Trophoblast cell (in vitro differentiated cells and primary cell): Measurements from ENCODE around the gene PPP2R2D.
A peak's percentile ranks its signal among the peaks of the same experiment; 100 is the strongest.

ENCODE experiments used
- DNase-seq, 2 donors: peaks; one replicate each; pipeline ENCODE4 v3.0.0-alpha.2; 2016
- H2AFZ ChIP-seq: 2 replicates; pipeline ENCODE4 v1.6.1; 2013; ENCODE audit warnings: low read length, moderate library complexity, mild to moderate bottlenecking; ENCODE audit not compliant: insufficient read depth, poor library complexity
- H2AK5ac ChIP-seq: 2 replicates; pipeline ENCODE4 v1.6.1; 2013; ENCODE audit warnings: mild to moderate bottlenecking, low read length
- H2BK120ac ChIP-seq: 2 replicates; pipeline ENCODE4 v1.6.1; 2013; ENCODE audit warnings: low read length, mild to moderate bottlenecking, moderate library complexity; ENCODE audit not compliant: insufficient read depth, poor library complexity
- H2BK12ac ChIP-seq: 2 replicates; pipeline ENCODE4 v1.6.1; 2013; ENCODE audit warnings: mild to moderate bottlenecking, low read length, moderate library complexity
- H2BK5ac ChIP-seq: 2 replicates; pipeline ENCODE4 v1.6.1; 2013; ENCODE audit warnings: low read length, low read depth, moderate library complexity, mild to moderate bottlenecking; ENCODE audit not compliant: poor library complexity
- H3K14ac ChIP-seq: 2 replicates; pipeline ENCODE4 v1.6.1; 2013; ENCODE audit warnings: mild to moderate bottlenecking, low read length
- H3K18ac ChIP-seq: 2 replicates; pipeline ENCODE4 v1.6.1; 2013; ENCODE audit warnings: mild to moderate bottlenecking, low read length
- H3K23ac ChIP-seq: 2 replicates; pipeline ENCODE4 v1.6.1; 2013; ENCODE audit warnings: low read length
- H3K27ac ChIP-seq: 2 replicates; pipeline ENCODE4 v1.5.1; 2013; ENCODE audit warnings: low read depth, mild to moderate bottlenecking, inconsistent platforms, low read length, moderate library complexity
- H3K27me3 ChIP-seq: 2 replicates; pipeline ENCODE4 v1.6.1; 2013; ENCODE audit warnings: inconsistent platforms, mild to moderate bottlenecking, low read length, moderate library complexity; ENCODE audit not compliant: insufficient read depth
- H3K36me3 ChIP-seq, 2 experiments: 1 replicate in 1 of 2; 2 replicates in 1 of 2; pipeline ENCODE4 v1.6.1; 2013; ENCODE audit warnings: low read length in 2 of 2, mild to moderate bottlenecking in 2 of 2, moderate library complexity in 1 of 2; ENCODE audit not compliant: insufficient read depth in 2 of 2, control insufficient read depth in 1 of 2
- H3K4ac ChIP-seq: 2 replicates; pipeline ENCODE4 v1.6.1; 2013; ENCODE audit warnings: low read depth, mild to moderate bottlenecking, low read length, moderate library complexity
- H3K4me1 ChIP-seq, 2 experiments: 1 replicate in 1 of 2; 2 replicates in 1 of 2; pipeline ENCODE4 v1.6.1; 2013; ENCODE audit warnings: low read length in 2 of 2, mild to moderate bottlenecking in 2 of 2, moderate library complexity in 1 of 2; ENCODE audit not compliant: insufficient read depth in 2 of 2, control insufficient read depth in 1 of 2
- H3K4me2 ChIP-seq: 2 replicates; pipeline ENCODE4 v1.6.1; 2013; ENCODE audit warnings: inconsistent platforms, mild to moderate bottlenecking, low read length, moderate library complexity
- H3K4me3 ChIP-seq: 2 replicates; pipeline ENCODE4 v1.5.1; 2013; ENCODE audit warnings: mild to moderate bottlenecking, low read depth, low read length, inconsistent platforms
- H3K79me1 ChIP-seq: one replicate; pipeline ENCODE4 v1.6.1; 2013; ENCODE audit warnings: low read length
- H3K79me2 ChIP-seq: 2 replicates; pipeline ENCODE4 v1.6.1; 2013; ENCODE audit warnings: low read length, mild to moderate bottlenecking; ENCODE audit not compliant: control insufficient read depth, insufficient read depth, poor library complexity
- H3K9ac ChIP-seq: 2 replicates; pipeline ENCODE4 v1.6.1; 2013; ENCODE audit warnings: mild to moderate bottlenecking, low read length
- H3K9me3 ChIP-seq: 2 replicates; pipeline ENCODE4 v1.6.1; 2013; ENCODE audit warnings: low read depth, mild to moderate bottlenecking, control low read depth, inconsistent platforms, low read length; ENCODE audit not compliant: insufficient read depth
- H4K12ac ChIP-seq: 2 replicates; pipeline ENCODE4 v1.6.1; 2013; ENCODE audit warnings: low read depth, mild to moderate bottlenecking, low read length, moderate library complexity
- H4K8ac ChIP-seq: 2 replicates; pipeline ENCODE4 v1.6.1; 2013; ENCODE audit warnings: low read depth, mild to moderate bottlenecking, low read length, moderate library complexity
- H4K91ac ChIP-seq: one replicate; pipeline ENCODE4 v1.6.1; 2013; ENCODE audit warnings: low read depth, mild to moderate bottlenecking, low read length, moderate library complexity
- WGBS: extraction: QIAGEN DNeasy Blood & Tissue Kit; methylation state at CpG from one replicate; pipeline ENCODE4 v1.1.7; 2013; ENCODE audit warnings: missing lambda C conversion rate; ENCODE audit not compliant: insufficient read length, insufficient coverage; ENCODE audit errors: extremely low coverage; 5-methylcytosine and 5-hydroxymethylcytosine counted together

PPP2R2D gene

DNA sequence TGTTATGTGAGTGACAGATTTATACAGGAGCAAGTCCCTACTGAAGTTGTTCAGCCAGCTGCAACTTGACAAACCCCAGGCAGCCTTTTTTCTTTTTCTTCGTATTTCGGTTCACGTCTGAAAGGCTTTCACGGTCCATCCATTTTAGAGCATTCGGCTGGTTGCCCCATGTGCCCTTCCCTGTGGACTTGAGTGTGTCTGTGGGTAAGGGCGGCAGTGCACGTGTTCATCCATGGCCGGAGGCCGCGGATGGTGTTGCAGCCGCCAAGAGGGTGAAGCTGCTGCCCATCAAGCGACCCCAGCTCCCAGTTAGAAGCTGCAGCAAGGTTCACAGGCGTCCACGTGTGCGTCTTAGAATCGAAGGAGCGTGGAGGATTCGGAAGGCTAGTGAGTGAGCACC lies 35.9 kb downstream of the PPP2R2D start:
- H4K8ac ChIP-seq, result no peak overlapping the region
- DNase-seq, result no peak
- H3K27me3 ChIP-seq, result no peaks in the 10 kb centered on the region
- no peak overlapping the region for H3K23ac ChIP-seq
- peaks cover 4% of the 10 kb centered on the region for H3K9me3 ChIP-seq
- H2AFZ ChIP-seq, result no peak overlapping the region
- no peaks in the 10 kb centered on the region for H3K79me1 ChIP-seq
- no peak overlapping the region for H2BK12ac ChIP-seq
- no peak overlapping the region for H4K12ac ChIP-seq
- H3K79me2 ChIP-seq, result peaks cover 6% of the 10 kb centered on the region
- H3K4me2 ChIP-seq, result no peak overlapping the region
- WGBS, result no CpG with 5 or more reads among the region's 18 CpGs
- H3K14ac ChIP-seq, result no peak overlapping the region
- H3K4me3 ChIP-seq, result no peak overlapping the region
- no peak overlapping the region for H3K27ac ChIP-seq
- no peak overlapping the region for H2BK5ac ChIP-seq
- H4K91ac ChIP-seq, result no peak overlapping the region
- H3K36me3 ChIP-seq, result peaks cover 46 to 47% of the 10 kb centered on the region in 2 experiments
- H2AK5ac ChIP-seq, result no peak overlapping the region
- H3K18ac ChIP-seq, result no peak overlapping the region
- H3K4ac ChIP-seq, result no peak overlapping the region
- H2BK120ac ChIP-seq, result no peak overlapping the region
- H3K9ac ChIP-seq, result no peak overlapping the region
- peaks cover 0 to 4% of the 10 kb centered on the region in 2 experiments for H3K4me1 ChIP-seq

DNA sequence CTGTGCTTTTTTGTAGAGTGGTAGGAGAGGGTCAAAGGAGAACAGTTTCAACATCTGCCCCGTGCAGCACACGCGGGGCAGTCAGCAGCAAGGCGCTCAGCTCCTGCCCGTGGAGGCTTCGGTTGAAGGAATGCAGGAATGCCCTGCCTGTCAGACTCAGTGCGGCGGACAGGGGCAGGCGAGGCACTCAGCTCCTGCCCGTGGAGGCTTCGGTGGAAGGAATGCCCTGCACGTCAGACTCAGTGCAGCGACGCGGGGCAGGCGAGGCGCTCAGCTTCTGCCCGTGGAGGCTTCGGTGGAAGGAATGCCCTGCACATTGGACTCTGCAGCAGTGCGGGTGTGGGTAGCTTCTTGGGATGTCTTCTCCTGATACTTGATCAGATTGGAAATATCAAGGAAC lies 37.0 kb downstream of the PPP2R2D start:
- no peak overlapping the region for H3K4me3 ChIP-seq
- H2BK5ac ChIP-seq, result no peak overlapping the region
- WGBS, result no CpG with 5 or more reads among the region's 20 CpGs
- H2BK12ac ChIP-seq, result no peak overlapping the region
- peaks cover 47% of the 10 kb centered on the region in 2 experiments for H3K36me3 ChIP-seq
- peak overlapping the region; percentile 80 for H3K18ac ChIP-seq
- peaks cover 3% of the 10 kb centered on the region for H3K79me2 ChIP-seq
- H3K27ac ChIP-seq, result no peak overlapping the region
- no peaks in the 10 kb centered on the region for H3K27me3 ChIP-seq
- H3K14ac ChIP-seq, result no peak overlapping the region
- no peak overlapping the region for H3K4me2 ChIP-seq
- peaks cover 0 to 4% of the 10 kb centered on the region in 2 experiments for H3K4me1 ChIP-seq
- no peak overlapping the region for H4K8ac ChIP-seq
- no peak overlapping the region for H2AFZ ChIP-seq
- peaks cover 2% of the 10 kb centered on the region for H3K9me3 ChIP-seq
- no peak overlapping the region for H4K12ac ChIP-seq
- no peak overlapping the region for H3K4ac ChIP-seq
- no peak overlapping the region for H2AK5ac ChIP-seq
- no peak overlapping the region for H3K23ac ChIP-seq
- H3K9ac ChIP-seq, result no peak overlapping the region
- peak; percentile 79 to 86 for DNase-seq
- no peaks in the 10 kb centered on the region for H3K79me1 ChIP-seq
- H2BK120ac ChIP-seq, result no peak overlapping the region
- H4K91ac ChIP-seq, result no peak overlapping the region

DNA sequence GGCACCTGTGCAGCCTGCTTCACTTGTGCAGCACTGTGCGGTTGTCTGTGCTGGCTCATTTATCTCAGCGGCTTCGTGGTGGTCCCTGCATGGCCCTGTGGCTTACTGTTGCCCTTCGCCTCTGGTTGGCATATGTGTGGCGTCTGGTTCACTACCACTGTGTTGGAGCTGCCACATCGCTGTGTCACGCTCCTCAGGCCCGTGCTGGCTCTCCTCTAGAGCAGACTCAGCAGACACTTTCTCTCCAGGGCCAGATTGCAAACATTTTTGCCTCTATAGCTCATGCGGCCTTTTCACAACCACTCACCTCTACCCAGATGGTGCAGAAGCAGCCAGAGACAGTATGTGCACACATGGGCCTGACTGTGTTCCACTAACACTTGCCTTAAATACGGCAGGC lies 37.9 kb downstream of the PPP2R2D start:
- Histone ChIP-seq H2AFZ (no peak overlapping the region), H4K8ac (no peak overlapping the region), H2AK5ac (no peak overlapping the region), H2BK12ac (no peak overlapping the region), H3K79me2 (peaks cover 3% of the 10 kb centered on the region), H3K4me3 (no peak overlapping the region), H2BK5ac (no peak overlapping the region), H4K12ac (peak overlapping the region; percentile 36), H3K4me1 (peaks cover 0 to 4% of the 10 kb centered on the region in 2 experiments), H2BK120ac (no peak overlapping the region), H3K23ac (no peak overlapping the region), H3K14ac (no peak overlapping the region), H3K36me3 (peaks cover 48 to 49% of the 10 kb centered on the region in 2 experiments), H3K9ac (no peak overlapping the region), H3K18ac (no peak overlapping the region), H3K79me1 (no peaks in the 10 kb centered on the region), H3K9me3 (no peaks in the 10 kb centered on the region), H3K4ac (no peak overlapping the region), H3K27ac (no peak overlapping the region), H3K27me3 (no peaks in the 10 kb centered on the region), H3K4me2 (no peak overlapping the region), H4K91ac (no peak overlapping the region)
- DNase-seq, result peak; percentile 85 to 89
- WGBS, result no CpG with 5 or more reads among the region's 10 CpGs

DNA sequence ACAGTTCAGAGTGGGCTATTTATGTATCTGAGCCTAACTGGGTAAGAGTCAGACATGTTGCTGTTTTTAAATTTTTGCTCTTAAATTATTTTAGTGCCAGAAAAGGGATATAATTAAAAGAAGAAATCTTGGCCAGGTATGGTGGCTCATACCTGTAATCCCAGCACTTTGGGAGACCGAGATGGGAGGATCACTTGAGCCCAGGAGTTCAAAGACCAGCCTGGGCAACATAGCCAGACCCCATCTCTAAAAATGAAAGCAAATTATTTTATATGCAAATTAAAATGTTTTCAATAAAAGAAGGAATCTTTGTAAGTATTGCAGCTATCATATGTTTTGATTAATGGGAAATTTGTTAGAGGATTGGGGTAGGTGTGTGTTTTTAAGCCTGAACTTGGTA lies 41.6 kb downstream of the PPP2R2D start:
- Histone ChIP-seq H4K12ac (no peak overlapping the region), H3K14ac (no peak overlapping the region), H2BK120ac (no peak overlapping the region), H3K27me3 (no peaks in the 10 kb centered on the region), H3K79me1 (no peaks in the 10 kb centered on the region), H2BK5ac (no peak overlapping the region), H3K9me3 (no peaks in the 10 kb centered on the region), H4K91ac (no peak overlapping the region), H2AK5ac (no peak overlapping the region), H3K27ac (no peak overlapping the region), H3K23ac (no peak overlapping the region), H3K4ac (no peak overlapping the region), H2AFZ (no peak overlapping the region), H3K18ac (no peak overlapping the region), H3K9ac (no peak overlapping the region), H3K79me2 (peaks cover 2% of the 10 kb centered on the region), H3K4me1 (peaks cover under 1 to 4% of the 10 kb centered on the region in 2 experiments), H3K4me3 (no peak overlapping the region), H2BK12ac (no peak overlapping the region), H3K36me3 (peaks cover 55 to 59% of the 10 kb centered on the region in 2 experiments), H4K8ac (no peak overlapping the region), H3K4me2 (no peak overlapping the region)
- DNase-seq, result no peak
- WGBS, result no CpG with 5 or more reads among the region's 1 CpG
